ENCODE measurements around the gene HOMER2.
"Not testable (repeated sequence)": the region's sequence is repeated elsewhere in the genome, so short reads cannot be mapped to it uniquely, and the experiment has no call there.

Gene HOMER2

DNA sequence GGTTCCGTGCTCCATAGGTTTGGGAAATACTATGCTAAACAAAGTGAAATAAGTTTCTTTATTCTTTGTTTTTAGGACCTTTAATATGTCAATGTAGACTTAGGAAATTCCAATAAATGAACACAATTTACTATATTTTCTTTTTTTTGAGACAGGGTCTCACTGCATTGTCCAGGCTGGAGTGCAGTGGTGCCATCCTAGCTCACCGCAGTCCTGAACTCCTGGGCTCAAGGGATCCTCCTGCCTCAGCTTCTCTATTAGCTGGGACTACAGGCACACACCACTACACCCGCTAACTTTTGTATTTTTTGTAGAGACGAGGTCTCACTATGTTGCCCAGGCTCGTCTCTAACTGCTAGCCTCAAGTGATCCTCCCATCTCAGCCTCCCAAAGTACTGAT, 12.4 kb upstream of the HOMER2 start:
- no peak for DNase-seq (ENCODE audit: low spot score)

DNA sequence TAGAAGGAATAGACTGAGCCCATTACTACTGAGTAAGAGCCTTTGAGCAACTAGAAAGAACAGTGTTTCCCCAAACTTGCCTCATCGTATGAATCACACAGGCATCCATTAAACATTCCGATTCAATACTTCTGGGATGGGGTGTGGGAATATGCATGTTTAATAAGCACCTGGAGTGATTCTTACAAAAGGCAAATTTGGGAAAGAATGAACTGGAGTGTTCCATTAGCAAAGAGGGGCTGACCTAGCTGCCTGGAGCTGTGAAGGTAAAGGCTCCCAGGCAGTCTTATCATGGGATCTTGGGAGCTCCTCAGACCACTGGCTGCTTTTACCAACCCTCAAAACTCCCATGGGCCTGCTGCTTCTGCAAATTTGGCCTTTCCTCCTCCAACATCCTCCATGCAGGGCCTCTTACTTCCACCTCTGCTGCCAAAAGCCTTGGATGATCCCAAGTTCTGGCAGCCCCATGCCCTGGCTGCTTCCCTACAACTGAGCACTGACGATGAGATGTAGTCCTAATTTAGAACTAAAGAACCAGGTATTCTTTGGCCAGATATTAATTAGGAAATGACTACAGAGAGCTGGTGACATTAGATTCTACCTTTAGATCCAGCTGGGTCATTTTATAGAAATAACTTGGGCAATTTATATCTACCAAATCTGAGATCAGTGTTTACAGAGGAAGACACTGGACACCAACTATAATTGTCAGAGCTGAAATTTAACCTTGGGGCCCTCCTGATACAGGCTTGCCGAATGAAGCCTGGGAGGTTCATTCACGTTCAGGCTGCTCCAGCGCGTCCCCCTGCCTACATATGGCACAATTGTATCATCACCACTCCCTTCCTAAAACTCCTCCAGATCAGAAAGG, 11.2 kb upstream of the HOMER2 start:
- DNase-seq (ENCODE audit: low spot score) = no peak

DNA sequence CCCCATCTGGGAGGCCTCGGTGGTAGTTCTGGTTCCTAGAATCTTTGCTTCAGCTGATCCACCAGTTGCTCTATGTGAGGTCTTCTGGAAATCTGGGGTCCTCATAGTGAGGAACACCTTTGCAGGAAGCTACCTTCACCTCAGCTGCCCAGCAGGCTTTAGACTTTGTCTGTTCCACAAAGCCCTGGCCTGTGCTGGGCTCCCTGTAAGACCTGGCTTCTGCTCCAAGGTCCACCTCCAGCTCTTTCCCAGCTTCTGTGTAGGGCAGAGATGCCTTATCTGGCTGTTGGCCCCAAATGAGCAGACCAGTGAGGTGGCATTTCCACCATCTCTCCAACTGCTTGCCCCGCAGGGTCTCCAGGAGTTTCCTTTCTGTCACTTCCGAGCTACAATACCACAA, 8.2 kb upstream of the HOMER2 start:
- DNase-seq (ENCODE audit: low spot score) = no peak

DNA sequence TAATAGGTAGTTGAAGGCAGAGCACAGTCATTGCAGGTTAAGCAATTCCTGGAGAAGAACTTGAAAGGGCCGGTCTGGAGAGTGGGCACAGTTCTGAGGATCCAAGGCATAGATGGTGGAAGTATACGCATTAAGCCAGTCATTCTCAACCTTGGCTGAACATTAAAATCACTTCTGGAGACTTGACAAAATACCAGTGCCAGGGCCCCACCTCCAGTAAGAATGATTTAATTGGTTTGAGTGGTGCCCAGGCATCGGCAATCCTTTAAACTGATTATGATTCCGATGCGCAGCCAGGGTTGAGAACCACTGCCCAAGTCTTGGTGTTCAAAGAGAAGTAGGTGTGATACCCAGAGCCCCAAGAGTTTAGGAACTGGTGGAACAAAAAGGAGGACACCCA, 6.9 kb upstream of the HOMER2 start:
- DNase-seq (ENCODE audit: low spot score) = no peak

- no peak for DNase-seq (ENCODE audit: low spot score)
These were observed 6.1 kb upstream of the HOMER2 start for GRCh38 chr15:82958638-82959037.

- DNase-seq (ENCODE audit: low spot score) = no peak
These were observed 905 bp downstream of the HOMER2 start for GRCh38 chr15:82951472-82952157.

DNA sequence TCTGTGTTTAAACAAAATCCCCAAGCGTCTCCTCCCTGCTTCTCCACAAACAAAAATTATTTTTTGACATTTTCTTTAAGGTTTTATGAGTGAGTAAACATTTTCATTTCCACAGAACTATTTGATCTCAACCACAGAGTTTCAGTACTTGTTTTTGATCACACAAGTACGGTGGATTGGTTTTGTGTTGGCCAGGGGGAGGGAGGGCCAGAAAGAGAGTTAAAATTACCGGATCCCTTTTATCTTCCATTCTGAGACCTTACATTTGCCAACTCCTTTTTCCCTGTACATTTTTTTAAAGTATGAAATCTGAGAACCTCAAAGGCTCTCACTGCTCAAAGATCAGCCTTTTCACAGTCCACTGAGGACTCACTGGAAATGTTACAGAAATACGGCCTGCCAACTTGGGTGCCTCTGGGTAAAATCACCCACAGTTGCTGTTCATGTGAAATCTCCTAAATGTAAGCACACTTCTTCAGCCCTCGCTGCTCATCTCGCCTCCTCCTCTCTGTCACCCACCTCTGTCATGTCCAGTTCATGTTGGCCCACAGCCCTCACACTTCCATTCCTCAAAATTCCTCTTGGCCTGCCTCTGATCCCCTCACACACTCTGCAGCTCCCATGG, 1.7 kb downstream of the HOMER2 start:
- DNase-seq (ENCODE audit: low spot score) = no peak

- DNase-seq (ENCODE audit: low spot score) = no peak
These were observed 2.2 kb downstream of the HOMER2 start for GRCh38 chr15:82950295-82950694.

DNA sequence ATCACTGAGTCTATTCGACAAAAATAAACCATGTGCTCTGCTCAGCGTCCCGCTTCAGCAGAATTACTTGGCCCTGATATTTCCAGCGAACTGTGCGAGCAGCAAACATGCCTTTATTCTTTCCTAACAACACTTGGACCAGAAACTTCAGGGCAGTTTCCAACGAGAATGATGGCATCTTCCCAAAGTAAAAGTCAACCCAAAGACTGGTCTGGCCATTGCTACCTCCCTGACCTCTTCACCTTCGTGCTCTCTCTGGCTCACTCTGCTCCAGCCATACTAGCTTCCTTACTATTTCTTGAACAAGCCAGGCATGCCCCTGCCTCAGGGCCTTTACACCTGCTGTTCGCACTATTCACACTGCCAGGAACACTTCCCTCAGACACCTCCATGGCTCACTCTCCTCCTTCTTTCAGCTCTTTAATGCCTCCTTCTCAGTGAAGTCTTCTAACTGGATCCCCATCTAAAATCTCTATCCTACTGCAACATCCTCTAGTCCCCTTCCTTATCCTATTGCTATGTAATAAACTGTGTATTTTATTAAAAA, 6.3 kb downstream of the HOMER2 start:
- no peak for DNase-seq (ENCODE audit: low spot score)

DNA sequence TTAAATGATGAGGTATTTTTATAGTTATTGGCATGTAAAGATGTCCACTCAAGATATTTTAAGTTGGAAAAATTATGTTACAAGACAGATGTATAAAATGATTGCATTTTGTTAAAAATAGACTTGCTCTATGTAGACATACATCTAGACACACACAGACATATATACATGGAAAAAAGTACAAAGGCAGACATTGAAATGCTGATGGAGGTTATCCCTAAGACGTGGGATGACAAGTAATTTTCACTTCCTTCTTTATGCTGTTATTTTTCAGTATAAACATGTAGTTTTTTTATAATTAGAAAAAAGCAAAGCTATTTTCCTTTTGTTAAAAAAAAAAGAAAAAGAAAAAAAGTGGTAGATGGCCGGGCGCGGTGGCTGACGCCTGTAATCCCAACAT, 7.2 kb downstream of the HOMER2 start:
- no peak for DNase-seq (ENCODE audit: low spot score)

GRCh38 chr15:82944821-82945220, 7.7 kb downstream of the HOMER2 start:
- DNase-seq (ENCODE audit: low spot score) = no peak

- DNase-seq (ENCODE audit: low spot score) = no peak
These were observed 8.5 kb downstream of the HOMER2 start for GRCh38 chr15:82944056-82944455.

- DNase-seq (ENCODE audit: low spot score) = no peak
These were observed 9.3 kb downstream of the HOMER2 start for GRCh38 chr15:82943176-82943575.

DNA sequence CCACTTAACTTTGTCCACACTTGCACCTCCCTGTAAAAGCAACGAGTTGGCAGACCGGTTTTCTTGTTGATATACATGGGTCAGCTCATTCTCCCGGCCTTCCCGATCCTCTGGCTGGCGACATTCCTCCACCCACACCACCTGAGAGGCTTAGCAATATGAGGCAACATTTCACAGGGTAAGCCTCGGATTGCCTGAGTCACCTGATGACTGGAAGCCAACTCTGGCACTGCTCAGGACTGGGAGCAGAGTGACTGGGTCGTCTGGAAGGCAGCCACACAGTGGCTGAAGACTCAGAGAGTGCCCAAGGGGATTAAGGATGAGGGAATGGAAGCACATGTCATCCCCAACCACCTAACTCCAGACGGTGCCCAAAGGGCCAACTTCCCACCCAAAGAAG, 9.8 kb downstream of the HOMER2 start:
- no peak for DNase-seq (ENCODE audit: low spot score)

GRCh38 chr15:82939678-82940077, 12.8 kb downstream of the HOMER2 start:
- DNase-seq (ENCODE audit: low spot score) = not testable (repeated sequence)

DNA sequence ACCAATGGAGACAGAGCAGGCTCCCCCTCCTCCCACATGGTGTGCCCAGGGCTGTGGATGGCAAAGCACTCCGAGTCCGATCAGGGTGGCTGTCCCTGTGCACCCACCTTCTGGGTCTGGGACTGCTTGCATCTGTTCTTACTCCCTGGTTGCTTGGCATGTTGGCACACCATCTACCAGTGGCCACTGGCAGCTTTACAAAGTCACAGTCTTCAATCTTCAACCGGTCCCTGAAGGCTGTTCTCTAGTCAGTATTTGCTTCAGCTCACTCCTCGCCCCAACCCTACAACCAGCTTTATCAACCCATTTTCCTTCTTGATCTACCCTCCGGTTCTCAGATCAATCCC, 14.8 kb downstream of the HOMER2 start:
- no peak for DNase-seq (ENCODE audit: low spot score)

DNA sequence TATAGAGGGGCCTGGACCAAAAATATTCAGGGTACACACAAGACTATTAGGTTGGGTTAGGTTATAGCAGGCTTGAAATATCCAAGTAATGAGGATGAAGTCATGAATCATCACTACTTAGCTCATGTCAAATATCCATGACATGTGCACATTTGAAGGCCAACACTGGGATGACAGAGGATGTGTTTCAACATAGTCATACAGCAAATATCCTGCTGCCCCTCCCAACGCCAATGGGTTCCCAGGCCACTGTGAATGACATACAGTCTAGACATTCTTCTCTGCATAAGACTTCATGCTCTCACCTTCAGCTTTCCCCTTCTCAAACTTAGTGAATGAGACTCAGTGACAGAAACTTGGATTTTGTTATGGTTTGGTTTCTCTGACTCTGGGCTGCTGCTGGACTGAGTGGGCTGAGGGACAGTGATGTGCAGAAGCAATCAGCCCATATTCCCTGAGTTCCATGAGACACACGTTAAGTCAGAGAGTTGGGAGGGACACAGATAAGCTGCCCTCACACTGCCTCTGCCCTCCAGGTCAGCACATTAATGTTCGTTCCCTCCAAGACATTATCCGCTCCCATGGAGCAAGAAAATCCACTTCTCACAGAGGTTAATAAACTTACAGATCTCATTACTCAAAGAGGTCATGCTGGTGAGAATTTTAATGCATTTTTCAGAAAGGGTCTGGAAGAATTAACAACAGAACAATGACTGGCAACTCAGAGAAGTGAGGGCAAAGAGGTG, 15.4 kb downstream of the HOMER2 start:
- DNase-seq (ENCODE audit: low spot score) = no peak

DNA sequence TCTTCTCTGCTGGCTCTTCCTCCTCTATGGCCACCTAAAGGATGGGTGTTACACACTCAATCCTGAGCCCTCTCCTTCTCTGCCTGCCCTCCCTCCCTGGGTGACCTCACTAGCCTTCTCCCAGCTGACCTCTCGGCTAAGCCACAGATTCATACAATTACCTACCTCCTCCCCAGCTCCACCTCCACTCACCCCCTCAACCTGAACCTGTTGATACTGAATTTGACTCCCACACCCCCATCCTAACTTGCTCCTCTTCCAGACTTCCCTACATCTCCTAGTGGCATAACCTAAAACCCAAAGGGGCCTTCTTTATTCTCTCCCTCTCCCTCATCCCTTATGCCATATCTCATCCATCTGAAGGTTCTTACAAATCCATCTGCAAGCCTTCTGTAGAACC, 17.1 kb downstream of the HOMER2 start:
- no peak for DNase-seq (ENCODE audit: low spot score)

DNA sequence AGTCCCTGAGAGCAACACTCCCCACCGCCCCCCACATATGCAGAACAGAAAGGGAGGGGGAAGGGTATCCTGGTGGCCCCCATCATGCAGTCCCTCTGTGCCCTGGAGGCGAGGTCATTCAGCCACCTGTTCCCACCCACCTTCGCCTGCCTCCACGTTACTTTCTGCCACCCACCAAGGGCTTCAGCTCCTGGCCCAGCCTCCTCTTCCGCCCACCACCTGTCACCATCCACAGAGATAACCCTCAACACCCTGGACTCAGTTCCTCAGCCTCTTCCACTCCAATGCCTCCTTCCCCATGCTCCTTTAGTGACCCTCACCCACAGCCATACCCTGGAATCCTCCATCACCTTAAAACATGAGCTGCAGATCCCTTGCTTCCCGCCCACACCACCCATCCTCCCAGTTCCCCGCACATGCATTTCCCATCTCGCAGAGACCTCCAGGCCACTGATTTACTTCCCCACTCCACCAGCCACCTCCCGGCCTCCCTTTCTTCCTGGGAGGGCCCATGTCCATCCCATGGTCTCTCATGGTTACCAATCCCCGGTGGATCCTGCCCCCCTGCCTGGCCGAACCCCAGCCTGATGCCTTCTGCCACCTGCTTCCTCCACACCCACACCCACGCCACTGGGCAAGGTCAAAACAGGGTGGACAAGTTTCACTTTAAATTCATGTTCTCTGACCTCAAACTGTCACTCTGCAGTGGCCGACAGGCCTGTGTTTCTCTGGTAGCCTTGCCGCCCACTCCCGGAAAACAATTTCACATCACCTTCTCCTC, 18.2 kb downstream of the HOMER2 start:
- DNase-seq (ENCODE audit: low spot score) = no peak

DNA sequence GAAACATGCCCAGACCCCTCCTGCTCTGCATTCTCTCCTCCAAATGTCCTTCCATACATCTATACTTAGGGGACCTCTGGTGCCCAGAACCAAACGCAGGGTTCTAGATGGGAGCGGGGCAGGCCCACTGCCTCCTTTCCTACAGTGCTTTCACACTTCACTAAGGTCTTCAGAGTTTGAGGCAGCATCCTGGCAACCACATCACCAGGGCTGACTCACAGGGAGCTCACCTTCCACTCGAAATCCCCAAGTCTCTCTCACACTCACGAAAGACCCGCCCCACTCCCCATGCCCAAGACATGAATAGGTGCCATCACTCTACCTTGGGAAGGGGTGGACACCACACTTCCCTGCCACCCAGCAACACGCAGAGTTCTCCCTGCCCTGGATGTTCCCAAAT, 18.9 kb downstream of the HOMER2 start:
- no peak for DNase-seq (ENCODE audit: low spot score)

- no peak for DNase-seq (ENCODE audit: low spot score)
These were observed 21.3 kb downstream of the HOMER2 start for GRCh38 chr15:82931221-82931620.

All from COLO829 (cell line).